VCaP (cell line): Measurements from ENCODE around the gene LTB4R.

ENCODE experiments used
- H3K27ac ChIP-seq: fragments of 450-650 bp; 2 replicates; pipeline ENCODE4 v1.5.1; 2017
- CTCF ChIP-seq: fragments of 450-650 bp; conservative IDR thresholded peaks from 2 replicates; pipeline ENCODE4 v1.5.1; 2017; ENCODE audit warnings: mild to moderate bottlenecking, moderate library complexity

LTB4R gene

GRCh38 chr14:24267516-24267915 is 43.8 kb upstream of the LTB4R start:
- no peak overlapping the region for H3K27ac ChIP-seq
- TF ChIP-seq CTCF: no peak

- TF ChIP-seq CTCF: no peak
- H3K27ac ChIP-seq: no peak overlapping the region
Measured at GRCh38 chr14:24268225-24268624, 43.1 kb upstream of the LTB4R start.

- no peak overlapping the region for H3K27ac ChIP-seq
- TF ChIP-seq CTCF: no peak
Measured at GRCh38 chr14:24269368-24269767, 41.9 kb upstream of the LTB4R start.

GRCh38 chr14:24269910-24270536 is 41.3 kb upstream of the LTB4R start:
- TF ChIP-seq CTCF: no peak
- H3K27ac ChIP-seq: no peak overlapping the region; the same call in 1 of the 2 replicates

GRCh38 chr14:24270537-24271133 is 40.7 kb upstream of the LTB4R start:
- TF ChIP-seq CTCF: no peak
- peak overlapping the region; percentile 93 for H3K27ac ChIP-seq

- H3K27ac ChIP-seq: peak within 1 kb of the TSS; percentile 93
- TF ChIP-seq CTCF: peak; percentile 84
Measured at GRCh38 chr14:24271134-24271833, 40.0 kb upstream of the LTB4R start, which contains the start of gene RABGGTA. Gene RABGGTA (minus strand): TSS chr14:24271597. CDS start chr14:24271115, 482 bp downstream.

DNA sequence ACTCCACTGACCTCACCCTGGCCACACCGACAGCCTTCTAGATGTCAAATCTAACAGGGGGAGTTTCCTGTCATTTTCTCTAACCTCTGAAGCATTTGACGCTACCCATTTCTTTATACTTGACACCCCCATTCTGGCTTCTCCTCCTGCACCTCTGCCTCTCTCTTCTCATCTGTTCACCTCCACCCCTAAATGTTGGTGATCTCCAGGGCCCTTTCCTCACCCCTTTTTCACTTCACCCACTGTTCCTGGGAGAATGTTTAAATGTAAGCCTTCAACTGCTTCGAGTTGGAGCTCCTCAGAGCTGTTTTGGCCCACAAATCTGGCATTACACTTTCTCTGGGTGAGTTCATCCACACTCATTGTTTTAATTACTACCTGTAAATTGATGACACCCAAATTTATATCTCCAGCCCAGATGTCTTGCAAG is 39.5 kb upstream of the LTB4R start:
- no peak for TF ChIP-seq CTCF
- H3K27ac ChIP-seq: peak overlapping the region; percentile 93
